HUES6 (cell line): Measurements from ENCODE around the gene WDR91.

ENCODE experiments used
- H3K27ac ChIP-seq: 2 replicates; pipeline ENCODE4 v1.7.0; 2013; ENCODE audit warnings: low read depth, mild to moderate bottlenecking, low read length, inconsistent platforms
- H3K27me3 ChIP-seq: 2 replicates; pipeline ENCODE4 v1.6.1; 2013; ENCODE audit warnings: low read length; ENCODE audit not compliant: control insufficient read depth, insufficient read depth
- H3K36me3 ChIP-seq: 2 replicates; pipeline ENCODE4 v1.6.1; 2013; ENCODE audit warnings: low read length; ENCODE audit not compliant: control insufficient read depth, insufficient read depth
- H3K4me1 ChIP-seq: 2 replicates; pipeline ENCODE4 v1.6.1; 2013; ENCODE audit warnings: low read length; ENCODE audit not compliant: control insufficient read depth, insufficient read depth
- H3K4me3 ChIP-seq: 2 replicates; pipeline ENCODE4 v1.5.1; 2013; ENCODE audit warnings: low read depth, low read length
- H3K9ac ChIP-seq: one replicate; pipeline ENCODE4 v1.6.1; 2013; ENCODE audit warnings: mild to moderate bottlenecking, low read length
- H3K9me3 ChIP-seq: 2 replicates; pipeline ENCODE4 v1.6.1; 2013; ENCODE audit warnings: low read depth, low read length; ENCODE audit not compliant: control insufficient read depth, insufficient read depth

Gene WDR91

DNA sequence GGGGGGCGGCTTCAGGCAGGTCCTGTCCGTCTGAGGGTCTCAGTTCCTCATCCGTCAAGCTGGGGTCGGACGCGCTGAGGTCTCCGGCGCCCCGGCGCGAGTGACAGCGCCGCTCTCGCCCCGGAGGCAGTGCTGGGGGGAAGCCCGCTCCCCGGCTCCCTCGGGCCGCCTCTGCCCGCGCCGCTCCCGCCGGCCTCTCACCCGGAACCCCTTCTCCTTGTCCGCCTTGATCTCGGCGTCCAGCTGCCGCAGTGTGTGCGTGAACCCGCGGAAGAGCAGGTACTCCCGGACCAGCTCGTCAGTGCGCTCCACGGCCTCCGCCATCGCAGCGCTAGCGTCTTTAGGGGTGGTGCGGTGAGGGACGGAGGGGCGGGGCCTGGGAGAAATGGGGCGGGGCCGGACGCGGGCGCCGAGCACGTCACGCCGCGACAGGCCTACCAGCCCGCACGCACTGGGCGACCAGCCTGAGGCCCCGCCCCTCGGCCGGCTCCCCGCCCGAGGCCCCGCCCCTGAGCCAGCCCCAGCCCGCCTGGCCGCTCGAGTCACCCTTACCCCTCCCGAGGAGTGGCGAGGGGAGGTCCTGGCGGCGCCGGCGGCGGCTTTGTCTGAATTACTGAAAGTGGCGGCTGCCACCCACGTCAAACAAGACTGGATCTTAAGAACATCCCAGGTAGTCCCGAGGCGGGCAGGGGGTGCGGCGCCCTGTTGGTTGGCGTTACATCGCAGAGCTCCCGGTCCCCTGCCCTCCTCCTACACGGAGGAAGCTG, at the start of gene WDR91:
Gene WDR91, minus strand, starts transcription at position 348 of the 767 bp plus-strand sequence. Its CDS starts 24 bp downstream, at position 324.
- no peaks in the 10 kb centered on the region for H3K36me3 ChIP-seq
- no peaks in the 10 kb centered on the region for H3K9me3 ChIP-seq
- H3K27ac ChIP-seq: peak within 1 kb of the TSS; percentile 33; the same call in 1 of the 2 replicates
- peak within 1 kb of the TSS; percentile 73 for H3K9ac ChIP-seq
- H3K4me1 ChIP-seq: peaks cover 11% of the 10 kb centered on the region; the same call in 1 of the 2 replicates
- H3K4me3 ChIP-seq: peak within 1 kb of the TSS; percentile 95
- H3K27me3 ChIP-seq: peaks cover 9% of the 10 kb centered on the region

- Histone ChIP-seq H3K27me3 (no peaks in the 10 kb centered on the region), H3K9me3 (no peaks in the 10 kb centered on the region; the same call in 1 of the 2 replicates), H3K36me3 (no peaks in the 10 kb centered on the region), H3K4me1 (peaks cover 10% of the 10 kb centered on the region; the same call in 1 of the 2 replicates), H3K4me3 (no peak overlapping the region), H3K27ac (no peak overlapping the region), H3K9ac (no peak overlapping the region)
Measured at GRCh38 chr7:135260470-135260869, 49.1 kb upstream of the WDR91 start.

DNA sequence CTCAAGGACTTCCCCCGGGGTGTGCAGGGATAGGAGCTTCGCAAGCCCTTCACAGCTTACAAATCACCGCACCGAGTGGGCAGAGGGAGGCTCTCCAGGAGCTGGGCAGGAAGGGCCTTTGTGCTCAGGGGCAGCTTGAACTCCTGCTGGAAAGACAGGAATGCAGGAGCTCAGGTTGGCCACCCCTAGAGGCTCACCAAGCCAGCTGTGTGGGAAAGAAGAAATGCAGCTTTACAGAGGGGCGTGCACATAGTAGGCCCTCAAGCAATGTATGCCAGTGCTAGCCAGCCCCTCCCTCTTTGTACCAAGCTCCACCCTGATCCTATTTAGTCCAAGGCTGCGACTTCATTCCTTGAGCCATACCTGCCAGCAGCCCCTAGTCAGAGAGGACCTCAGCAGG, 48.4 kb upstream of the WDR91 start:
- no peaks in the 10 kb centered on the region for H3K27me3 ChIP-seq
- no peaks in the 10 kb centered on the region for H3K36me3 ChIP-seq
- H3K27ac ChIP-seq: no peak overlapping the region
- H3K4me3 ChIP-seq: no peak overlapping the region
- peaks cover 11% of the 10 kb centered on the region; the same call in 1 of the 2 replicates for H3K4me1 ChIP-seq
- no peaks in the 10 kb centered on the region; the same call in 1 of the 2 replicates for H3K9me3 ChIP-seq
- H3K9ac ChIP-seq: no peak overlapping the region

GRCh38 chr7:135258585-135258984, 47.3 kb upstream of the WDR91 start:
- no peaks in the 10 kb centered on the region for H3K27me3 ChIP-seq
- no peak overlapping the region for H3K4me3 ChIP-seq
- H3K9me3 ChIP-seq: no peaks in the 10 kb centered on the region; the same call in 1 of the 2 replicates
- H3K4me1 ChIP-seq: peaks cover 18% of the 10 kb centered on the region; the same call in 1 of the 2 replicates
- H3K9ac ChIP-seq: no peak overlapping the region
- no peak overlapping the region for H3K27ac ChIP-seq
- no peaks in the 10 kb centered on the region for H3K36me3 ChIP-seq

DNA sequence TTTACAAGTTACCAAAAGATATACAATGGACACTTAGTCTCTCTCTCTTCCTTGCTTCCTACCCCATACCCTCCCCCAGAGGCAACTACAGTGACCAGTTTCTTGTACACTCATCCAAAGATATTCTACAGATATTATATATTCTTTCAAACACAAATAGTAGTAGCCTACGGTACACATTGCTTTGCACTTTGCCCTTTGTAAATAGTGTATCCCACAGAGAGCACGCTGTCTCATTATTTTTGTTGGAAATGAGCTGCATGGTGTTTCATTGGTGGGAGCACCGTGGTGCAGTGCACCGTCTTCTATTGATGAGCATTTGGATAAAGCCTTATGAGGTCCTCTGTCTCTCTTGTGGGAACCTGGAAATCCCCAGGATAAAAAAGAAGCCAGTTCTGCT, 46.5 kb upstream of the WDR91 start:
- no peaks in the 10 kb centered on the region for H3K36me3 ChIP-seq
- no peaks in the 10 kb centered on the region for H3K27me3 ChIP-seq
- H3K4me1 ChIP-seq: peaks cover 18% of the 10 kb centered on the region; the same call in 1 of the 2 replicates
- H3K4me3 ChIP-seq: no peak overlapping the region
- no peak overlapping the region for H3K27ac ChIP-seq
- no peaks in the 10 kb centered on the region for H3K9me3 ChIP-seq
- H3K9ac ChIP-seq: no peak overlapping the region

DNA sequence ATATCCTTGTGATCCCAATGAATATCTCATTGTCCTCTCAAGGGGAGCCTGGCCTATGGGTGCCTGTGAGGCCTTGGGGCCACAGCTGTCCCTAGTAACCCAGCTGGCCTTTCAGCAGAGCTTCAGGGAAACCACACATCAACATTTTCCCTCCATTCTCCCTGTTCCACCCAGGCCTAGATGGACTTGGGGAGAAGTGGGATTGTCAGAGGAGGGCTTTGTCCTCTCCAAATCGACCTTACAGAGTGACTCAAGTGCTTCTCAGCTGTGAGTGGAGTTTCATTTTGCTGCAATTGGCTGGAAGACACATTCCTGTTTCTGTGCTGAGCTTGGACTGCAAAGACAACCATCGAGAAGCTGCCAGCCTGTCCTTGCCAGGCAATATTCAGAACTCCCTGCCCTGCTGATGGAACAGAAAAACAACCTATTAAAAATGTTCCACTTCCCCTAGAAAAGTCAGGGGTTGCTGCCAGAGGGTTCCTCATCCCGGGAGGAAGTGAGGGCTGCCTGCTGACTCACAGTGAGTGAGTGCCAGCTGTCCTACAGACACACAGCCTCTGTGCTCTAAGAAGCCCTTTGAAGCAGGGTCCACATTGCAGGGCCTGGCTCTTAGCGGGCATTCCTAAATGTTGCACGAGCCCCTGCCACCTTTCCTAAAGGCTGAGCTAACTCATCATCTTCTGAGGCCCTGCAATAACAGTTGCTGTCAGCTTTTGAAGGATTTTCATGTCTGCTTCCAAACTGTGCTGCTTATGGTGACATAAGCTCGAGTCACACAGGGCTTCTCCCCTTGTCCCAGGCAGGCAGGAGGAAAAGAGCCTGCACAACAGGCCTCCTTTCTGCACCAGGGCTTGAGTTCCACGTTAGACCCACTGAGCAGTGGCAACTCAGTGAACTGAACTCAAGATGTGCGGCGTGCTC, 42.8 kb upstream of the WDR91 start:
- Histone ChIP-seq H3K9ac (no peak overlapping the region), H3K9me3 (no peaks in the 10 kb centered on the region), H3K27ac (no peak overlapping the region), H3K4me1 (peaks cover 7% of the 10 kb centered on the region; the same call in 1 of the 2 replicates), H3K4me3 (no peak overlapping the region), H3K36me3 (no peaks in the 10 kb centered on the region), H3K27me3 (no peaks in the 10 kb centered on the region)

- H3K27me3 ChIP-seq: no peaks in the 10 kb centered on the region
- H3K27ac ChIP-seq: no peak overlapping the region
- H3K4me3 ChIP-seq: no peak overlapping the region
- H3K36me3 ChIP-seq: no peaks in the 10 kb centered on the region
- no peaks in the 10 kb centered on the region for H3K9me3 ChIP-seq
- peaks cover 7% of the 10 kb centered on the region; the same call in 1 of the 2 replicates for H3K4me1 ChIP-seq
- H3K9ac ChIP-seq: no peak overlapping the region
Measured at GRCh38 chr7:135251496-135252391, 40.4 kb upstream of the WDR91 start.

GRCh38 chr7:135248546-135248945, 37.2 kb upstream of the WDR91 start:
- Histone ChIP-seq H3K27me3 (no peaks in the 10 kb centered on the region), H3K4me3 (no peak overlapping the region), H3K27ac (no peak overlapping the region), H3K4me1 (no peaks in the 10 kb centered on the region), H3K36me3 (no peaks in the 10 kb centered on the region), H3K9me3 (no peaks in the 10 kb centered on the region), H3K9ac (no peak overlapping the region)

DNA sequence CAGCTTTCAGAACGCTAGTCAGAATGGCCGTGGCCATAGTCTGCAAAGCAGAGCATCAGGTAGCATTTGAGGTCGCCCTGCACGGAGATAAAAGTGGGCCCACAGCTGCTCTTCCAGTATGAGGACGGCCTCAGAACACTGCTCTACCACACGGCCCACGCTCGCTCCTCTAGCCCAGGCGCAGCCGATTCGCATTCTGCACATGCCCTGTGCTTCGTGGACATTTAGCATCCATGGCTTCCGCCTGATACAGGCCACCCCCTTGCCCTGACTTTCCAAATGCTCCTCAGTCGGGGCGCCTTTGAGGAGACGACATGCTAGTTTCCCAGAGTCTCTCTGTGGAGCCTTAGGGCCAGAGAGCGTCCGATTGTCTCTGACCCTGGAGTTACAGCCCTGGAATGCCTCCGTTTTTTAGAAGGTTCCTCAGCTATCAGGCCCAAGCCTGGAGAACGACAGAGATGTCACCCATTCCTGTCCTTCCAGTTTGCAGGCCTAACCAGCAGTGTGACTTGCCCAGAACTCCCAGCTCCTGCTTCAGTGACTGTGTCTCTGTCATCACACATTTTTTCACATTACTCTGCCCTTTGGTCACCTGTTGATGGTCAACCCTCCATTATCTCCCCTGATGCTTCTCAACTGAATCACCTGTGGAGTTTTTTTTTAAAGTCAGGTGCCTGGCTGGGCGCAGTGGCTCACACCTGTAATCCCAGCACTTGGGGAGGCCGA, 36.6 kb upstream of the WDR91 start:
- Histone ChIP-seq H3K9me3 (no peaks in the 10 kb centered on the region), H3K4me3 (no peak overlapping the region), H3K27ac (no peak overlapping the region), H3K36me3 (no peaks in the 10 kb centered on the region), H3K9ac (no peak overlapping the region), H3K4me1 (no peaks in the 10 kb centered on the region), H3K27me3 (no peaks in the 10 kb centered on the region)
